HG03064 (cell line): Measurements from ENCODE around the gene SCGB3A1.

Source experiments
- ATAC-seq: cut with Tn5 transposase; IDR thresholded peaks from one replicate; pipeline ENCODE4 v1.9.1; 2021; ENCODE audit warnings: low read depth; ENCODE audit not compliant: unreplicated experiment

Gene SCGB3A1

DNA sequence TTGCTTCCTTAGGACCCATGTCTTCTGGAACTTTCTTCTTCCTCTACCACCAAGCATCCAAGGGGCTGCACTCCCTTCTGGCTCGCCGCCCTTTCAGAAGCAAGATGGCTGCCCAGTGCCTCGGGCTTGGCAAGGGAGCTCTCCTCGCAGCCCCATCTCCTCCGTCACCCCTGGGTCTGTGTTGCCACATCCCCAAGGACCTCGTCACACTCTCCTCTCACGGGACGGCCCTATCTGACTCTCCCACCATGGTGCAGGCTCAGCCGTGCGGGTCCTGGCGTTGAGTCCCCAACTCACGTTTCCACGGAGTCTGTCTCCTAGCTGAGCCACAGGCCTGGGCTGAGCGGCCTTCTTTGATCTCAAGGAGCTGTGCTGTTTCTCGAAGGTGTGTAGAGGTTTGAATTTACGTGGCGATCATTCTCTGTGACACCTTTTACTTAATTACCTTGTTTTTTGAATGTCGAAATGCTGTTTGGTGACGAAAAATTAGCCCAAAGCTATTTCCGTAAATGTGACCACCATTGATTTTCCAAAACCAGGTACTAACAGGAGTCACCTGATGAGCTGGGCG, 15.0 kb upstream of the SCGB3A1 start:
- no peak for ATAC-seq

DNA sequence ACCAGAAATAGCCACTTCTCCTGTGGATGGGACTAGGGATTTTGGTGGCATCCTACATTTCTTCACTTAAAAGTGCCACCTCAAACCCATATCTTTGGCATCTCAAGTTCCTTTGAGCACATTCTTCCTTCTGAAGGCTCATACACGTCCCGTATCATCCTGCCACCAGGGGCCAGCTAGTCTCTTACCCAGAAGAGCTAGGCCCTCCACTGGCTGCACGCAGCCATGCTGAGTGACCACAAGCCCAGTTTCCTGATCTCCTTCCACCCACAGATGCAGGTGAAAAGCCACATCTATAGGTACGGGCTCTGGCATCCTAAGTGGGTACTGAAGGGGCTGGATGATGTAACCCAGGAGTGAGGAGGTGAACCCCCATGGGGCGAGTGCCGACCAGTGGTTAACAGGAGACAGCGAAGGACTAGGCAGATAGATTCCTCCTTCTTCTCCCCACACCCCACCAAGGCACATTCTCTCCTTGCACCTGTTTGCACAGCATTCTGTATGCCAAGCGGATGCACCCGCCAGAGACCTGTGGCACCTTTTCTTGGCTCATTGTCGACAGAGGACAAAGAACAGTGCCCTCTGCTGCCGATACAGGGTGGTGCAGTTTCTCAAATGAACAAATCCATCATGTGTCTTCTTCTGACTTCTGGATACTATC, 14.4 kb upstream of the SCGB3A1 start:
- no peak for ATAC-seq

GRCh38 chr5:180604271-180604670, 13.0 kb upstream of the SCGB3A1 start:
- ATAC-seq = no peak

- no peak for ATAC-seq
These were observed 11.8 kb upstream of the SCGB3A1 start for GRCh38 chr5:180603076-180603594.

DNA sequence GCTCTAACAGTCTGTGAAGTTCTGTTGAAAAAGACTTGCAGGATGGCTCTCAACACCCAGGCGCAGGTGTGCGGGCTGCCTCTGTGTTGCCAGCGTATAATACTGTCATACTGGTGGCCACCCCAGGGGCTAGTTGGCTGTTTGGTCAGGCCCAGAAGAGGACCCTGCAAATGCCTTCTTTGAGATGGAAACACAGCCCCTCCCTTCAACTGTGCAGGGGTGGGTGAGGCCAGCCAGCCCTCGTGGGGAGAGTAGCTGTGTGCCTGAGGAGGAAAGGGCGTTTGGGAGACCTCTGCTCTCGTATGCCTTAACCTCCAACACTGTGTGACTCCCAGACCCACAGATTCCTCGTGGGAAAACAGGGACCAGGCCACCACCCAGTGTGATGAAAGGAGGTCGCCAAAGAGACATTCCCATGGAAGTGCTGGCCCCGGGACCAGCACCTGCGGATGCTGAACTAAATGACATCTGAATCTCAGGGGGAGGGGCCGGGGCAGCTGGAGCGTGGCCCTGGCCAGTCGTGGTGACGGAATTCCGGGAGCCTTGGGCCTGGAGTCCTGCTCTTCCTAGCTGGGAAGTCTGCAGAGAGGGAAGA, 11.3 kb upstream of the SCGB3A1 start:
- ATAC-seq = no peak

- no peak for ATAC-seq
These were observed 10.5 kb upstream of the SCGB3A1 start for GRCh38 chr5:180601591-180602480.

DNA sequence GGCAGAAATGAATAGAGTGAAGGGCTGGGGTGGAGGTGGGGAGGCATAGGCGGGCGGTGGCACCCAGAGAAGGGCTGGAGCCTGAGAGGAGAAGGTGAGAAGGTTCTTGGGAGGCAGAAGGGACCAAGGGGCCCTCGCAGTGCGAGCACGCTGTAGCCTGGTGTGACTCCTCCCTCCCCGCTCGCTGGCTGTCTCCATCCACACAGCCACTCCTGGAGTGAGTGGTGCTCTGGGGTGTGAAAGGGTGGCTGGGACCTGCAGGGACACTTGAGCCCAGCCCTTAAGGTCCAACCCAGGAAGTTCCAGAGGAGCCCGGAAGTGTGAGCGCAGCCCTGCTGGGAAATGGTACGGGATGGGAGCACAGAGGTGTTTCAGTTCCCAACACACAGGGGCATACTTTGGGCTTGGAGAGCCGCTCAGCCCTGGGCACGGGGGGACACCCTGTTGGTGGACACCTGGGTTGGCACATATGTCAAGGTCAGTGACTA, 9.3 kb upstream of the SCGB3A1 start:
- no peak for ATAC-seq

- no peak for ATAC-seq
These were observed 8.8 kb upstream of the SCGB3A1 start for GRCh38 chr5:180599981-180600553.

DNA sequence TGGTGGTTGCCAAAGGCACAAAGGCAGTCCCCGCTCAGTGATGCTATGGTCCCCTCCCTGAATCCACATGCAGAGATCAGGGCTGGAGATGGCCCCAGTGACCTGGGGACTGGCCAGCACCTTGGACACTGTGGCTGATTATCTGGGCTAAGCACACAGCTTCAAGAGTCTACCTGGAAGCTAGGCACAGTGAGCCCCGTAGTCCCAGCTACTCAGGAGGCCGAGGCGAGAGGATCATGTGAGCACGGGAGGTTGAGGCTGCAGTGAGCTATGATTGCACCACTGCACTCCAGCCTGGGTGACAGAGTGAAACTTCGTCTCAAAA, 8.3 kb upstream of the SCGB3A1 start:
- no peak for ATAC-seq

DNA sequence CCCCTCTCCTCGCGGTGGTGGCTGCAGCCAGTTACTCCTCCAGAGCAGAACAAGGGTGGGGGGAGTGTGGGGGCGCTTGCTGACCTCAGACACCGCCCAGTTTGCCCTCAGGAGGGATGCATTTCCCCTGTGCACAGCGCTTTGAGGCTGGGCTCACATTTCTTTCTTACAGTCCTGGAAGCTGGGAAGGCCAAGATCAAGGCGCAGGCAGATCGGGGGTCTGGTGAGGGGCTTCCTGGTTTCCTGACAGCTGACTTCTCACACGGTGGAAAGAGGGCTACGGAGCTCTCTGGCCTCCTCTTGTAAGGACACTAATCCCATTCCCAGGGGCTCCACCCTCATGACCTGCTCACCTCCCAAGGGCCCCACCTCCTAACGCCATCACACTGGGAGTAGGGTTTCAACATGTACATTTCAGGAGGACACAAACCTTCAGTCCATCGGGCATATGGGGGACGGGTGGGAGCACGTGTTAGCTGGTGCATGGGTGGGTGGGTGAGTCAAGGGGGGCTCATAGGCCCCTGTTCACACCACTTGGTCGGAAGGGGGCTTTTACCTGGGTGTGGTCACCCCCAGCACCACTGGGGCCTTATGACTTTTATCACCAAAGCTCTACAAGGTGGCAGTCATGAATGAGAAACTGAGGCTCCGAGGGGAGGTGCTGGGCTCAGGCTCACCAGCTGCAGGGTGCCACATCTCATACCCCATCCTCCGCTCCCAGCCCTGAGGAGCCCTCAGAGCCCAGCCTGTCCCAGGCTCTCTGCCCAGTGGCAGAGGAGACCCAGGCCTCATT, 7.7 kb upstream of the SCGB3A1 start:
- no peak for ATAC-seq

DNA sequence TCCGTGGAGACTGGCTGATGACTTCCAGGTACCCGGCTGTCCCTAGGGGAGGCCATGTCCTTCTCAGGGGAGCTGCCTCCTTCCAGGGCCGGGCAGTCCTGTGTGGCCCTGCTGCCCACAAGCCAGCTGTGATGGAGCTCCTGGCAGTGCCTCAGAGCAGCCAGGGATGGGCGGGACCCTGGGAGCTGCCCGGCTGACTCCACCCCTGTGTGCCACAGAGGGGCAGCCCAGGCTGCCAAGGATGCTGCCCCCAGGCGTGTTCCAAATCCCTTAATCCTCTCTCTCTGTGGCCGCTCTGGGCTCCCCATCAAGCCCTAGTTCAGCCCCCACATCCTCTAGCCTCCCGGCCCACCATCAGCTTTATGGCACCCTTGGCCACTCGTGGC, 7.0 kb upstream of the SCGB3A1 start:
- ATAC-seq = no peak

GRCh38 chr5:180596668-180597231, 5.5 kb upstream of the SCGB3A1 start:
- ATAC-seq = no peak

DNA sequence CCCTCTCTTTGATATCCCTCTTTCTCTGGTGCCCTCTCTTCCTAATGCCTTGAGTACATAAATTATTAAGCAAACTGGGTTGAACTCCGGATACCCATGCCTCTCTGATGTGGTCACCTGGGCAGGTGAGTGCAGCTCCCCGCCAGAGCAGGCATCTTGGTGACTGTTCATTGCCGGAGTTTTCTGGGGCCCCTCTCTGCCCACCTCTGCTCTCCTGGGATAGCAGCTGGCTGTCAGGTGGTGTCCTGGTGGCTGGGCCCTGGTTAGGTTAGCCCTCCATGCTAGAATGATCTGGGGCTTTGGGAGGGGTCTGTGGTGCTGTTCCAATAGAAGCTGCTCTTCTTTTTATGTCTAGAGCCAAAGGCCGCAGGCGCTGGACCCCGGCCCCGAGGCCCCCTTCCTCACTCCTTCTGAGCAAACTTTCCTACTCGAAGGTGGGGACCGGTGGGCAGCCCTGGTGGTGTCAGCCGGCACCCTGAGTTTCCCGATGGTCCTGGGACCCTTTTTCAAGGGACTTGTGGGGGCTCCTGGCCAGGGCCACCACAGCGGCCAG, 4.9 kb upstream of the SCGB3A1 start:
- ATAC-seq = no peak

DNA sequence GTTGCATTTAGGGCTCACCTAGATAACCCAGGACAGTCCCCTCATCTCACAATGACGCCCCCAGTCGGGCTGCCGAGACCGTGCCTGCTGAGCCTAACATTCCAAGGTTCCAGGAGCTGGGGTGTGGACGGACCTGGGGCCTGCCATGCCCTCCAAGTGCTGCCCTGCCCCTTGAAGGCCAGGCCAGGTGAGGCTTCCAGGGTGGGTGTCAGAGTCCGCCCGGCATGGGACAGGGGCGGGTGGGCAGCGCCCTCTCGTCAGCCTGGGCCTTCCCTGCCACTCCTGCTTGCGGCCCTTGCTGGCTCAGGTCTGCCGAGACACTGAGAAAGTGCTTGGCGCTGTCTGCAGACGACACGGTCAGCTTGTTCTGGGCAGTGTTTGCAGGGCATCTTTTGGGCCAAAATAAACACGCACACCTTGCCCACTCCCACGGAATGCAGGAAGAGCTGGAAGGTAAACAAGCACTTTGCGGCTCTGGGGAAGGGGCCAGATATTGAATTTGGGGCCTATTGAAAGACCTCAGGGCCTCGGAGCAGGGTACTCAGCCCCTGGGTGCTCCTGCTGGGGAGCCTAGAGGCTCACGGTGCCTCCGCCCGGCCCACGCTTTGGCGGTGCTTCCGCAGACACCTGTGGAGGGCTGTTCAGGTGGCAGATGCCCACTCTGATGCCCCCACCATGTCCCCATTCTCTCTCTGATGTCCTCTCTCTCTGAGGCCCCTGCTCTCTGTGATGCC, 4.2 kb upstream of the SCGB3A1 start:
- no peak for ATAC-seq

- ATAC-seq = no peak
These were observed 3.7 kb upstream of the SCGB3A1 start for GRCh38 chr5:180595046-180595379.

GRCh38 chr5:180594311-180595045, 3.2 kb upstream of the SCGB3A1 start:
- ATAC-seq = no peak

- ATAC-seq = no peak
These were observed 2.3 kb upstream of the SCGB3A1 start for GRCh38 chr5:180593446-180594206.
